Measurements from ENCODE around the gene LRMDA.

The LRMDA gene

GRCh38 chr10:76115471-76116155 lies 684.2 kb downstream of the LRMDA start:
- Histone ChIP-seq H3K36me3 (ENCODE audit: insufficient read depth) (no peaks in the 10 kb centered on the region), H3K79me2 (ENCODE audit: insufficient read depth, low read depth) (no peaks in the 10 kb centered on the region), H2AFZ (ENCODE audit: low read depth) (no peak overlapping the region), H3K4me2 (no peak overlapping the region), H3K27me3 (ENCODE audit: insufficient read depth, low read depth) (no peaks in the 10 kb centered on the region), H3K27ac (no peak overlapping the region), H4K20me1 (ENCODE audit: insufficient read depth) (no peaks in the 10 kb centered on the region), H3K4me1 (ENCODE audit: low read depth, poor library complexity, severe bottlenecking) (no peaks in the 10 kb centered on the region), H3K4me3 (IDR thresholded peaks at IDR 0.05; ENCODE audit: insufficient read depth, low read depth, low read length) (no peak overlapping the region), H3K9ac (no peak overlapping the region)
- TF ChIP-seq CTCF (conservative IDR thresholded peaks at IDR 0.05; ENCODE audit: low read depth, low read length), result no peak

- TF ChIP-seq CTCF (conservative IDR thresholded peaks at IDR 0.05; ENCODE audit: low read depth, low read length), result no peak
- H3K27ac ChIP-seq, result no peak overlapping the region
- no peak overlapping the region for H3K4me2 ChIP-seq
- H3K4me3 ChIP-seq (IDR thresholded peaks at IDR 0.05; ENCODE audit: insufficient read depth, low read depth, low read length), result no peak overlapping the region
- H3K9ac ChIP-seq, result no peak overlapping the region
- no peaks in the 10 kb centered on the region for H3K36me3 ChIP-seq (ENCODE audit: insufficient read depth)
- H3K4me1 ChIP-seq (ENCODE audit: low read depth, poor library complexity, severe bottlenecking), result no peaks in the 10 kb centered on the region
- H3K27me3 ChIP-seq (ENCODE audit: insufficient read depth, low read depth), result no peaks in the 10 kb centered on the region
- H3K79me2 ChIP-seq (ENCODE audit: insufficient read depth, low read depth), result no peaks in the 10 kb centered on the region
- H4K20me1 ChIP-seq (ENCODE audit: insufficient read depth), result no peaks in the 10 kb centered on the region
- H2AFZ ChIP-seq (ENCODE audit: low read depth), result no peak overlapping the region
Measured at GRCh38 chr10:76116523-76116922, 685.1 kb downstream of the LRMDA start.

GRCh38 chr10:76117949-76118348 lies 686.5 kb downstream of the LRMDA start:
- Histone ChIP-seq H3K27me3 (ENCODE audit: insufficient read depth, low read depth) (no peaks in the 10 kb centered on the region), H3K27ac (no peak overlapping the region), H3K4me2 (no peak overlapping the region), H3K79me2 (ENCODE audit: insufficient read depth, low read depth) (no peaks in the 10 kb centered on the region), H3K4me3 (IDR thresholded peaks at IDR 0.05; ENCODE audit: insufficient read depth, low read depth, low read length) (no peak overlapping the region), H2AFZ (ENCODE audit: low read depth) (no peak overlapping the region), H3K4me1 (ENCODE audit: low read depth, poor library complexity, severe bottlenecking) (no peaks in the 10 kb centered on the region), H3K36me3 (ENCODE audit: insufficient read depth) (no peaks in the 10 kb centered on the region), H3K9ac (no peak overlapping the region), H4K20me1 (ENCODE audit: insufficient read depth) (no peaks in the 10 kb centered on the region)
- TF ChIP-seq CTCF (conservative IDR thresholded peaks at IDR 0.05; ENCODE audit: low read depth, low read length), result no peak

GRCh38 chr10:76119036-76119435 lies 687.6 kb downstream of the LRMDA start:
- Histone ChIP-seq H3K9ac (no peak overlapping the region), H3K4me1 (ENCODE audit: low read depth, poor library complexity, severe bottlenecking) (no peaks in the 10 kb centered on the region), H2AFZ (ENCODE audit: low read depth) (no peak overlapping the region), H3K27me3 (ENCODE audit: insufficient read depth, low read depth) (no peaks in the 10 kb centered on the region), H3K79me2 (ENCODE audit: insufficient read depth, low read depth) (no peaks in the 10 kb centered on the region), H3K36me3 (ENCODE audit: insufficient read depth) (no peaks in the 10 kb centered on the region), H3K4me2 (no peak overlapping the region), H4K20me1 (ENCODE audit: insufficient read depth) (no peaks in the 10 kb centered on the region), H3K4me3 (IDR thresholded peaks at IDR 0.05; ENCODE audit: insufficient read depth, low read depth, low read length) (no peak overlapping the region), H3K27ac (no peak overlapping the region)
- no peak for TF ChIP-seq CTCF (conservative IDR thresholded peaks at IDR 0.05; ENCODE audit: low read depth, low read length)
